Measurements from ENCODE around the gene ANKS1B.

DNA sequence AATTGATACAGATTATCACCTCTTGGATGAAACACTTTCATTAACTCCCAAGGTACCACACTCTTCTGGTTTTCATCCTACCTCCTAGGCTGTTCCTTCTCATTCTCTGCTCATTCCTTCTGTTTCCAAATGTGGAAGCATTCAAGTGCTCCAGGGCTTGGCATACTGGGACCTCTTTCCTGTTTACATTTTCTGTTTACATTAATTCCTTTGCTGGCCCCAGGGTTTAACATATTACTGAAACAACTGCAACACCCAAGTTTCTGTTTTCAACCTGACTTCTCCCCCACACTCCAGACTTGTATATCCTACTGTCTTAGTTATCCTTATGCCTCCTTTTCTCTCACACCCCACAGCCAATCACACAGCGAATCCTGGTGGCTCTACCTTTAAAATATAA, 723.5 kb downstream of the ANKS1B start:
- no peak for TF ChIP-seq POLR2A (IDR thresholded peaks at IDR 0.05)
- TF ChIP-seq, protein P1, sequence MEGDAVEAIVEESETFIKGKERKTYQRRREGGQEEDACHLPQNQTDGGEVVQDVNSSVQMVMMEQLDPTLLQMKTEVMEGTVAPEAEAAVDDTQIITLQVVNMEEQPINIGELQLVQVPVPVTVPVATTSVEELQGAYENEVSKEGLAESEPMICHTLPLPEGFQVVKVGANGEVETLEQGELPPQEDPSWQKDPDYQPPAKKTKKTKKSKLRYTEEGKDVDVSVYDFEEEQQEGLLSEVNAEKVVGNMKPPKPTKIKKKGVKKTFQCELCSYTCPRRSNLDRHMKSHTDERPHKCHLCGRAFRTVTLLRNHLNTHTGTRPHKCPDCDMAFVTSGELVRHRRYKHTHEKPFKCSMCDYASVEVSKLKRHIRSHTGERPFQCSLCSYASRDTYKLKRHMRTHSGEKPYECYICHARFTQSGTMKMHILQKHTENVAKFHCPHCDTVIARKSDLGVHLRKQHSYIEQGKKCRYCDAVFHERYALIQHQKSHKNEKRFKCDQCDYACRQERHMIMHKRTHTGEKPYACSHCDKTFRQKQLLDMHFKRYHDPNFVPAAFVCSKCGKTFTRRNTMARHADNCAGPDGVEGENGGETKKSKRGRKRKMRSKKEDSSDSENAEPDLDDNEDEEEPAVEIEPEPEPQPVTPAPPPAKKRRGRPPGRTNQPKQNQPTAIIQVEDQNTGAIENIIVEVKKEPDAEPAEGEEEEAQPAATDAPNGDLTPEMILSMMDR (IDR thresholded peaks at IDR 0.05): no peak
